Activated CD4-positive, alpha-beta T cell treated with anti-CD3 and anti-CD28 coated beads, Interleukin-2, amount 50 U/mL, for 48 hours (primary cell): ENCODE data around the gene USF3.

Experiments used
- DNase-seq, 2 experiments: peaks; one replicate each; pipeline ENCODE4 v3.0.0-alpha.2; 2020

The USF3 gene

DNA sequence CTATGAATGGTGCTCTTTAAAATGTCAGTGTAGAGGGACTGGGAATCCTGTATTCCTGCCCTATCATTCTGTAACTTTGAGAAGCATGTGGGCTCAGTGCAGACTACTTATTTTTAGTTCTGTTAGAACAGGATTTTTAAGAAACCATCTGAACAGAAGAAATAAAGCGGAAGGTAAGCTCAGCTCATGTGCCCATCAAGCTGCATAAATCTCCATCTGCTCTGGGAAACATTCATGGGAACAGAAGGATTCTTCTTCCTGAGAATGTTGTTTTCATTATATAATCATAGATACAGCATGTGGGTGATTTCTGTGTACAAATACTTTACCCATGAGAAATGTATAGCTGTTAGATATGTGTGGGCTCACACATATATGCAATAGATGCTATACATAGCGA lies 94.2 kb downstream of the USF3 start:
- no peak for DNase-seq

DNA sequence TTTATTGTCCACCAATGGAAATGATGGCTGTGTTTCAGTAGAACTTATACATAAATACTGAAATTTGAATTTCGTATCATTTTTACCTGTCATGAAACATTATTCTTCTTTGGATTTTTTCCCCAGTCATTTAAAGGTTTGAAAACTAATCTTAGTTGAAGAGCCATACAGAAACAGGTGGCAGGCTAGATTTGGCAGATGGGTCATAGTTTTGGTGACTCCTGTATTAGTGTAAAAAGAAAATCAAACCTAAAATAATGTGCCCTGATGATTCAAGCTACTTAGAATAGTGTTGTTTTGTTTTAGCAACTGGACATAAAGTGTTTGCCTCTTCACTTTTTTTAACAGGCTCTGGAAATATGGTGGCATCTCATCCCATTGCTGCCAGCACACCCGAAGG lies 95.2 kb downstream of the USF3 start:
- DNase-seq: no peak

DNA sequence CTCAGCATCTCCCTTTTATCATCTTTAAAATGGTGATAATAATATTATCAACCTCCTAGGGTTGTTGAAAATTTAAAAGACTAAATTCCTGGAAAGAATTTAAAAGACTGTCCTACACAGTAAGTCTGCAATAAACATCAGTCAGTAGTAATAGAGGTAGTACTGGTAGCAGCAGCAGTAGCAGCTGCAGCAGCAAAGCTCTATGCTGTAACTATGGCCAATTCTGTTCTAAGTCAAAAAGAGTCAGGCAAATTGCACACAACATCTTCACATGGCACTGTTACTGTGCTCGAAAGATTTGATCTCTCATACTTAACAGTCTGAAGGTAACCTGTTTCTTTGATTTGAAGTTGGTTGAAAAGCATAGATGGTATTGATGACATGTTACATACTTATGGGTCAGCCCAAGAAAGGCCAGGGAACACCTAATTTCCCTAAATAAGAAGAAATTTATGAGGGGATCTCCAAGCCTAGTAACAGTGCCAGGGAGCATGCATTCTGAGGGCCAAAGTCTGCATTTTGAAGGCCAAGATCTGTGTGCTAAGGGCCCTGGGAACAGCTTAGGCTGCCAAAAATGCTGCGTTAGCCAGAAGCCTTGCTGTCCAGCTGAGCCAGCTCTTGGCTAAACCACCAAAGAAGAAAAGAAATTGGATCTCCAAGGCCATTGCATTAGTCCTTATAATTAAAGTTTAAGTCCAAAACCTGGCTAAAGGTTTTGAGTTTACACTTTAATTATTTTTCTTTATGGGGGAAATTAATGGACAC lies 95.8 kb downstream of the USF3 start:
- no peak for DNase-seq
